GM12801 (cell line): ENCODE measurements around the gene GALM.

Source experiments
- CTCF ChIP-seq: IDR thresholded peaks from one replicate; pipeline ENCODE4 v1.5.1; 2011; ENCODE audit warnings: control low read depth; ENCODE audit not compliant: insufficient read length; ENCODE audit errors: extremely low read depth

GALM gene

DNA sequence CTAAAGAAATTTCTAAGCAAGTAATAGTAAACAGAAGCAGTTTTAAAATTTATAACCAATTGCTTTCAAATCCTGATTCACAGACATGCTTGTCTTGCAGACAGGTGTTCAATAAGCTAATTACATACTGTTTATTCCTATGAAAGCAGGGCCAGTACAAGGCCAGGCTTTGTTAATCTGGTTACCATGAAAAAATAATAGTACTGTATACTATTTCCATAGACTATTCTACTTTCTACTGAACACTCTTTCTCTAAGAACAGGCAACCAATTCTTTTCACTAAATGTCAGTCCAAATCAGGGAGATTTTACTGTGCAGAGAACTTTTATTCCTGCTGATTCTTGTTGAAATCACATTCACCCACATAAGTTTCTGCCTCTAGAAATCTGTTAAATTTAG, 88.1 kb downstream of the GALM start:
- no peak for TF ChIP-seq CTCF

DNA sequence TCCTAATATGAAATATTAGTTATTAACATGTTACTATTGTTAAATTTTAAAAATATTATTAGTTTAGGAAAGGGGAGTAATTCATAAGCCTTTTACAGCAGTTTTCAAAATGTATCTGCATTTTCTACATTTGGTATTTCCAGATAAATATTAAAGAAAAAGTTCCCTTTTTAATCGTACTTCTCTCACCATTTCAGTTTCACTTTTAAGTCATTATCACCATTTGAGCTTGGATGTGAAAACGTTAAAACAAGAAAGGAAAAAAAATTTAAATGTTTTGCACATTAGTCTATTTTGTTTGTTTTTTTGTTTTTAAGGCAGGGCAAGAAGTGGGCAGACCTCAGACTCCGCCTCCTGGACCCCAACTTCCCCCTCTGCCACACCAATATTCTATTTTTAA, 88.6 kb downstream of the GALM start:
- no peak for TF ChIP-seq CTCF

DNA sequence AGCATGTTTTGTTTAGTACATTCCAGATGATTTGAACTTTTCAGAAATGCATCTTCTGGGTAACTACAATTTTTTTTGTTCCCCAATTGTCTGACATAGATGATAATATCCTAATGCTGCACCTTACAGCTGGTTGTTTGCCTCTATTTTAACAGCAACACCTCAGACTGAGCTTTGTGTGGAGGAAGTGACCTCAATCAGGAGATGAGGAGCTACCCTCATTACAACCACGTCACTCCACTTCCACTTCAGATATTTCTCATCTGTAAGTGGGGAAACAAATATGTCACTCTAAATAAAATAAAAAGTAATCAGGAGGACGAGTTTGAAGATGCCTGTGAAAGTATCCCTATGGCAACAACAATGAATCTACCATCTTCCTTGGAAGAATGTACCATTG, 97.3 kb downstream of the GALM start:
- no peak for TF ChIP-seq CTCF

- no peak for TF ChIP-seq CTCF
Observed at GRCh38 chr2:38763728-38764127, 97.8 kb downstream of the GALM start.

DNA sequence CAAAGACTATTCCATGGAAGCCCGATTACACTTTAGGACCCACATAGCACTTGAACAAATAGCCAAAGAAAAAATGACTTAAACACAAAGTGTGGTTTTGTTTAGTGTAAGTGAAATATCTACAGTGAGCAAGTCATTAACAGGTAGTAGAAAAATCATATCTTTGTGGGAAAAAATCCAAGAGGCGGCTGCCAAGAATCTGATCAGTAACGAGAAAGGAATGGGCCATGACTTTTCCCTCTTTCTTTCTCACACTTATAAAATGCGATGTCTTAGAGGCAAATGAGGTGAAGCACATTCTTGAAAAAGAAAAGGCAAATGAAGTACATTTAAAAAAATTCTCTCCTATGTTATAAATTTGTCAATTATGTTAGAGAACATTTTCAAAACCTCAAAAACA, 99.2 kb downstream of the GALM start:
- no peak for TF ChIP-seq CTCF

- TF ChIP-seq CTCF, result no peak
Observed at GRCh38 chr2:38765551-38765950, 99.6 kb downstream of the GALM start.

- no peak for TF ChIP-seq CTCF
Observed at GRCh38 chr2:38771632-38772031, 105.7 kb downstream of the GALM start.
